Hematopoietic multipotent progenitor cell treated with erythropoietin and hydrocortisone succinate and interleukin-3 and kit ligand, for 17 days (in vitro differentiated cells): Measurements from ENCODE around the gene FAM167B.

Experiments used
- DNase-seq: peaks from one replicate; pipeline ENCODE4 v3.0.0-alpha.2; 2015; ENCODE audit warnings: low spot score

The FAM167B gene

GRCh38 chr1:32246888-32247273 lies at the start of gene FAM167B:
FAM167B (plus strand) TSS chr1:32247222; CDS start chr1:32247422, 200 bp downstream.
- DNase-seq = no peak

GRCh38 chr1:32197837-32198236 lies 49.2 kb upstream of the FAM167B start:
- DNase-seq = no peak

GRCh38 chr1:32198237-32199042 lies 48.6 kb upstream of the FAM167B start:
- no peak for DNase-seq

GRCh38 chr1:32199043-32199716 lies 47.8 kb upstream of the FAM167B start:
- DNase-seq = no peak

GRCh38 chr1:32199717-32200072 lies 47.3 kb upstream of the FAM167B start:
- no peak for DNase-seq

- peak; percentile 29 for DNase-seq
These were observed 46.6 kb upstream of the FAM167B start, which contains the start of gene CCDC28B for GRCh38 chr1:32200226-32201010. CCDC28B (plus strand) TSS chr1:32200595; CDS start chr1:32201936, 1,341 bp downstream.

- peak; percentile 36 for DNase-seq
These were observed 45.8 kb upstream of the FAM167B start for GRCh38 chr1:32201011-32201855.

- no peak for DNase-seq
These were observed 42.1 kb upstream of the FAM167B start for GRCh38 chr1:32204943-32205361.

- DNase-seq = peak; percentile 84
These were observed 41.3 kb upstream of the FAM167B start, which contains the start of gene IQCC for GRCh38 chr1:32205401-32206370. IQCC (plus strand) TSS chr1:32205671; CDS start chr1:32205682, 11 bp downstream.

- DNase-seq = no peak
These were observed 38.6 kb upstream of the FAM167B start for GRCh38 chr1:32208469-32208868.

- peak; percentile 87 for DNase-seq
These were observed 38.1 kb upstream of the FAM167B start, which contains the start of gene DCDC2B for GRCh38 chr1:32208891-32209328. DCDC2B (plus strand) TSS chr1:32209089; CDS start chr1:32209094, 5 bp downstream.

- DNase-seq = peak; percentile 67
These were observed 31.2 kb upstream of the FAM167B start for GRCh38 chr1:32215629-32216480.

- DNase-seq = no peak
These were observed 30.5 kb upstream of the FAM167B start for GRCh38 chr1:32216566-32216965.

GRCh38 chr1:32219022-32219421 lies 28.0 kb upstream of the FAM167B start:
- no peak for DNase-seq

GRCh38 chr1:32220746-32221580 lies 26.1 kb upstream of the FAM167B start:
- DNase-seq = no peak

- DNase-seq = no peak
These were observed 25.4 kb upstream of the FAM167B start for GRCh38 chr1:32221581-32221979.

- DNase-seq = peak; percentile 94
These were observed 24.9 kb upstream of the FAM167B start, which contains the start of the genes EIF3I and TMEM234 for GRCh38 chr1:32221980-32222755. EIF3I (plus strand) TSS chr1:32222407; CDS start chr1:32222442, 35 bp downstream. TMEM234 (minus strand) TSS chr1:32222353; CDS start chr1:32222322, 31 bp downstream.
